GM19351 (cell line): ENCODE results near the gene CAVIN4.

Source experiments
- ATAC-seq: cut with Tn5 transposase; IDR thresholded peaks from one replicate; pipeline ENCODE4 v1.9.1; 2021; ENCODE audit warnings: mild to moderate bottlenecking, moderate library complexity; ENCODE audit not compliant: unreplicated experiment

CAVIN4 gene, protein sequence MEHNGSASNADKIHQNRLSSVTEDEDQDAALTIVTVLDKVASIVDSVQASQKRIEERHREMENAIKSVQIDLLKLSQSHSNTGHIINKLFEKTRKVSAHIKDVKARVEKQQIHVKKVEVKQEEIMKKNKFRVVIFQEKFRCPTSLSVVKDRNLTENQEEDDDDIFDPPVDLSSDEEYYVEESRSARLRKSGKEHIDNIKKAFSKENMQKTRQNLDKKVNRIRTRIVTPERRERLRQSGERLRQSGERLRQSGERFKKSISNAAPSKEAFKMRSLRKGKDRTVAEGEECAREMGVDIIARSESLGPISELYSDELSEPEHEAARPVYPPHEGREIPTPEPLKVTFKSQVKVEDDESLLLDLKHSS

DNA sequence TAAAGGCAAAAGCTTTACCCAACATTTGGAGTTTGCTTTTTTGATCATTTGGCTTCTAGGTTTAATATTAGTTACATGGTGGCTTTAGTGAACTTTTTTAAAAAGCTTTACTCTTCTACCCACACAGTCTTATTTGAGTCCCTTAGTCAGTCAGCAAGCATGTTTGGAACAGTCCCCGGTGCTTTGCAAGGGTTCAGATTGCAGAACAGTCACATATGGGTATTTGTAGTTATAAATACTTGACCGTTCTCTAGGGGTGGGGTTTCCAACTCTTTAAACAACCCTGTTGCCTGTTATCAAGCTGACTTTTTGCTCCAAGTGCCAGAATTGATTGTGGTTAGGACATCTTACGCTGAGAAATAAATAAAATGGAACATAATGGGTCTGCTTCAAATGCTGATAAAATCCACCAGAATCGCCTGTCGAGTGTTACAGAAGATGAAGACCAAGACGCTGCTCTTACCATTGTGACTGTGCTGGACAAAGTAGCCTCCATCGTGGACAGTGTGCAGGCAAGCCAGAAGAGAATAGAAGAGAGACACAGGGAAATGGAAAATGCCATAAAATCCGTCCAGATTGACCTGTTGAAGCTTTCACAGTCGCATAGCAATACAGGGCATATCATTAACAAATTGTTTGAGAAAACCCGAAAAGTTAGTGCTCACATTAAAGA lies at the start of gene CAVIN4:
CAVIN4 (plus strand) TSS at position 304 of the 673 bp plus-strand sequence; CDS start at position 369, 65 bp downstream.
- no peak for ATAC-seq

DNA sequence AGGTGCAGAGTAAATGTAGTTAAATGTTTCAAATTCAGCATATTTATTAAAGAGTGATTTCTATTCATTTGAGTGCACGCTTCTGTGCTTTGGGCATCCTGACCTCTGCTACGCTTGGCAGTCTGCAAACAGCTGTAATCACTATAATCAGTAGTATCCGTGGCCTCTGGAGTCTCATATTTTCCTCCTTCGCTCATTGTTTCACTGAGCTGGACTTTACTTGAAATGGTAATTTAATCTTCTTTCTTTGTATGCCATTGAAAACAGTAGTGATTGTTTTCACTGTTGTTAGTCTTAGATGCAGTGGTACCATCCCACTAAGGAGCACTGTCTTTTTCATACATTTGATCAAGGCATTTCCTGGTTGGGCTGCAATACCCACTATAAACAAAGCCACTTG lies 43.5 kb upstream of the CAVIN4 start:
- ATAC-seq = no peak

DNA sequence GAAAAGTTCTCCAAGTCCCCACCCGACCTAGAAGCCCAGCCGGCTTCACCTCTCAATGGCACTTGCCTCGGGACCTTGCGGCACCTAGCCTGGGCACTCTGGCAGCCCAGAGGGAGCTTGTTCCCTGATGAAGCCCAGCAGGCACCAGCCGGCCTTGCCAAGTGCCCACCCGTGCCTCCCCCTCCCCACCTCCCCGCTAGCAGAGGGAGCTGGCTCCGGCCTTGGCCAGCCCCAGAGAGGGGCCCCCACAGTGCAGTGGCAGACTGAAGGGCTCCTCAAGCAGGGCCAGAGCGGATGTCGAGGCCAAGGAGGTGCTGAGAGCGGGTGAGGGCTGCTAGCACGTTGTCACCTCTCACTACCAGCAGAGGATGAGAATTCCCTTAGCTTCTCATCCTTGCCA lies 37.6 kb upstream of the CAVIN4 start:
- ATAC-seq = no peak

DNA sequence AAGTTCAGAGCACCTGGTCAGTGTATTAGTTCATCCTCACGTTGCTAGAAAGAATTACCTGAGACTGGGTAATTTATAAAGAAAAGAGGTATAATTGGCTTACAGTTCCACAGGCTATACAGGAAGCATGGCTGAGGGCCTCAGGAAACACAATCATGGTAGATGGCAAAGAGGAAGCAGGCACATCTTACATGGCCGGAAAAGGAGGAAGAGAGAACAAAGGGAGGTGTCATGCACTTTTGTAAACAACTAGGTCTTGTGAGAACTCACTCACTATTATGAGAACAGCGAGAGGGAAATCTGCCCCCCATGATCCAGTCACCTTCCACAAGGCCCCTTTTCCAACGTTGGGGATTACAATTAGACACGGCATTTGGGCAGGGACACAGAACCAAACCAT lies 28.8 kb upstream of the CAVIN4 start:
- no peak for ATAC-seq

DNA sequence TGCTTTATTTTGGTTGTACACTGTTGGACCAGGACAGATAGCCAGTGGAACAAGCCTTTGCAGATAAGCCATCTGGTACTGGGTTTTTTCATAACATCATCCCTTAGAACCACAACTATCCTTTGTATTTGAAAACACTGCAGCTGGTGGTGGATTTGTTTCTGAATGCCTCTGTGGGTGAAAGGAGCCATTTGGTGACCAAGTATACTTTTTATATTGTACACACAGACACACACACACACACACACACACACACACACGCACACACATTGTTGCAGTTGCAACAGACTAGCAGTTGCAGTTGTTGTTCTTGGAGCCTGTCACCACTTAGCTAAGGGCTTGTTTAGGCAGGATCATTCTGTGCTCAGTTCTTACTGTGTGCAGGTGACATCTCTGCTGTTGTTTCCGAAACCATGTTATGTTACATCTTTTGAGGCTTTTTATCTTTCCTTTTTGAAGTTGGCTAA lies 22.9 kb upstream of the CAVIN4 start:
- peak; percentile 43 for ATAC-seq

DNA sequence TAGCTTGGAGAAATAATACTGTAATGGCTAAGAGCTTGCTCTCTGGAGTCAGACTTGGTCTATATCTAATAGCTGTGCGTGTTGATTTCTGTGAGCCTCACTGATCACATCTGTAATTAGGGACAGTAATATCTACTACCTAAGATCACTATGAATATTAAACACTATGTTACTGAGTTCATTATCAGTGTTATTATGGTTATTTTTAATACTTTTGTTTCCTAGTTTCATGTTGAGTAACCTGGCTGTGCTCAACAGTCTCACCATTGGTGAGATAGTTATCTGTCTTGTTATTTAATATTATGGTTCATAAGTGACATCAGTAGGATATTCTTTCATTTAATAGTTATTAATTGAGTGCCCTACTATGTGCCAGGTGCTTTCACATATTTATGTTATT lies 22.4 kb upstream of the CAVIN4 start:
- ATAC-seq = peak; percentile 91

DNA sequence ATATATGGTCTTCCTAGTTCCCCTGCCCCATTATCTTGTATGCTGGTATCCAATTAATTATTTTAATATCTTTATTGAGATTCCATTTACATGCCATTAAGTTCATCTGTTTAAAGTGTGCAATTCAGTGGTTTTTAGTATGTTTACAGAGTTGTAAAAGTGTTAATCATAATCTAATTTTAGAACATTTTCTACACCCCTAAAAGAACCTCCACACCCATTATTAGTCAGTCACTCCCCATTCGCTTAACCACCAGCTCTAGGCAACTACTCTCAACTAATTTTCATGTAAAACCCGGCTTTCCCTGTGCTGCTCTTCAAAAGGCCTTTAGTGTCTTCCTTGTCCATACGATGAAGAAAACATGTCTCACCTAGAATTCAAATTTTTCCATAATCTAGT lies 20.8 kb upstream of the CAVIN4 start:
- ATAC-seq = no peak

DNA sequence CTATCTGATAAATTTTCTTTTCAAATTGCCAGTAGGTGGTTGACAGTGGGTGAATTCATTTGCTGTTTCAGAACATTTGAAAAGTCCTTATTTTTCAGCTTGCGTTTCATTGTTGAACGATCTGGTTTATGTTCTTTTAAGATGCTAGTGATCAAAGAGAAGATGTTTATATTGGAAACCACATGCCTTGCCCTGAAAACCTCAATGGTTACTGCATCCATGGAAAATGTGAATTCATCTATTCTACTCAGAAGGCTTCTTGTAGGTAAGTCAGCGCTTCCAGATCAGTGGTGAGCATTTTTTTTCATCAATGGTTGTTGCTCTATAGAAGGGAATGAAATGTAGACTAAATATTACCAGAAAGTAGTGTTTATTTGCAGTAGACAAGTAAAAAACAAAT lies 16.6 kb upstream of the CAVIN4 start:
- ATAC-seq = no peak

DNA sequence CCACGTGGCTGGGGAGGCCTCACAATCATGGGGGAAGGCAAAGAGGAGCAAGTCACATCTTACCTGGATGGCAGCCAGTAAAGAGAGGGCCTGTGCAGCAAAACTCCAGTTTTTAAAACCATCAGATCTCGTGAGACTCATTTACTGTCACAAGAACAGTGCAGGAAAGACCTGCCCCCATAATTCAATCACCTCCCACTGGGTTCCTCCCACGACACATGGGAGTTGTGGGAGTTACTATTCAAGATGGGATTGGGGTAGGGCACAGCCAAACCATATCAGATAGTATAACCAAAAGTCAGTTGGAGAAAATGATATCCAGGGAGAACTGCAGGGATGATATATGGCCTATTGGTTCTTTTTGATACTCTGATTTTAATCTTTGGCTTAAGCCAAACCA lies 10.0 kb upstream of the CAVIN4 start:
- ATAC-seq = no peak

DNA sequence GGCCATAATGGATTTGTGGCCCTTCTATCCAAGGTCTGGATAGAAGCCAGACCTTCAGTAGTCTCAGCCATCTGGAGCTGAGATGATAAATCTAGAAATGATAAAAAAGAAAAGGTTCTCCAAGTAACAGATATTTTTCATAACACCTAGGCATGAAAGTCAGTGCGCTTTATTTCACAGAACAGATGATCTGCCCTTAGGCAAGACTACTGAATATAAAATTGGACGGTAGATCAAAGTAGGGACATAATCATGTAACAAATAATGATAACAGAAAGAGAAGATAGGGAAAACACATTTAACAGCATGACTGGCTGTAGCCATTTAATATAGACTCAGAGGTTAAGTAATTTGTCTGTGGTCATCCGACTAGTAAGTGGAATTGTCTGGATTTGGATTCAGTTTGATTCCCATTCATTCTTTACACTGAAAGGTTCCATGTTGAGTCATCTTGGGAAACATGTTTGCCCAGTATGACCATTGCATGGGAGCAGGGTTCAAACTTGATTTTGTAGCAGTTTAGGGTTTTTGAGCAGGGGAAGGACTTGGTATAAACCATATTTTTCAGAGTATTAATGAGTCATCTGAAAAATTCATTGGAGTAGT lies 4.1 kb upstream of the CAVIN4 start:
- ATAC-seq = no peak

DNA sequence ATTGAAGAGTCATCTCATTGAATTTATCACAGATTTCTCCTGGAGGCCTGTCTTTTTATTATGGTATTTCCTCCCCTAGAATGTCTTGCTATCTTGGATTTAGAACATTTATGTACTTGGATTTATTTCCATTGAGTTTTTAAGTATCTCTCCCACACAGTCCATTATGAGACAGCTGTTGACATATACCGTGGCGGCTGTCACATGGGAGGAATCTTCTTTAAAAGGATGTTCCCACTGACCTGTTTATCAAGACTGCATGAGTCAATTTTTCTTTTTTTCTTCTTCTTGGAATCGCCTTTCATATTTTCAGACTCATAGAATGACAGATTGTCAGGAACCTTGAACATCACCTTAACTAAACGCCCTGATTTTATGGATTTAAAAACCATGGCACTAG lies 2.9 kb upstream of the CAVIN4 start:
- ATAC-seq = no peak

DNA sequence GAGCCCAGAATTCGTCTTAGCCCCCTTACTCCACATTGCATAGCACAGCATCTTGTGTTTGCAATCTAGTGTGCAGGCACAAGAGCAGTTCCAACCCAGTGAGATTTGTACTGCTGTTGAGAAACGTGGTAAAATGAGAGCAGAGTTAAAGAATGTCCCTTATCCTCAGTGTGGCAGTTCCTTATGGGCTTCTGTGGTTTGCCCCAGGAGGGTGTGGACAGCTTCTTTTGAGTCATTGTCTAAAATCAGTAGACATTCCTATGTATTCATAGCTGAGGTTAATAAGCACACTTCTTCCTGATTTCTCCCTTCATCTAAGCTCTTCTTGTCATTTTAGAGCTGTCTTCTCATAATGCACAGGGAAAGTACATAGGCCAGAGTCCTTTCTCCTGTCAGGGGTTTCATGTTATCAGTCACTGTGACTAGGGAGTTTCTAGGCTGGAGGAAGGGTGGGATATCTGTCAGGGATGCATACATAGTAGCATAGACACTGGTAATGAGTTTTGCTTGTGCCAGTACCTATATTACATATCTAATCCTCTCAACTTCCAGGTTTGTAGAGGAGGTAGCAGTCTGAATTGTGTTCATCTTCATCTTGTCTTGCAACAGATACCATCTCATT lies 2.0 kb upstream of the CAVIN4 start:
- no peak for ATAC-seq

DNA sequence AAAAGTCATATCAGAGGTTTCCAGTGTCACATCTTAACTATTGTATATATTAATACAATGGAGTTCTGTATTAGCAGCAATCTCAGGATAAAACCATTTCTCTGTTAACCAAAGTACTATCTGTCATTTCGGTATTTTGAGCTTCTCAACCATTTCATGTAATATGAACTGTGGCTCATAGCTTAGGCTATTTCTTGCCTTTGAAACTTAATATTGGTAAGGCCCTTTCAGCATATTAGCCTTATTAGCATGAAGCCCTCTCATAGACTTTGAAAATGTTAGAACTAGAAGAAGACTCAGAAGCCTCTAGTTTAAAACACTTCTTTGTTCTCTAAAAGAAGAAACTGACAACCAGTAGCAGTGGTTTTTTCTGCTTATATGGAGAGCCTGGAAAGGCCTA lies 731 bp downstream of the CAVIN4 start:
- no peak for ATAC-seq

DNA sequence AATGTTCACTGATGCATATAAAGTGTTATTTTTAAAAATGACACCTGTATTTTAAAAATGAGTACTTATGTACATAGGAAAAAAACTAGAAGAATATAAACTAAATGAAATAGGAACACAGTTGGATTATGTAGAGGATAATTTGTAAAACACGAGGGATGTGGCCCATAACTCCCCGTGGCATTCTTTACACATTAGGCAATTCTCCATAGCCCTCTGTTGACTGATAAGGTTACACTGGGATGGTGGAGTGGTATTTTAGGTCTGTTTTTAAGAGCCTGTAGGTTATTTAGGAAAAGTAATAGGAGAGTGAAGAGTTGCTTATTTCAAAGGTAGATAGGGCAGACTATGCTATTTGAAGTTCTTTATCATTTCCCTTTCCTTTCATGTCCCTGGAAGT lies 1.8 kb downstream of the CAVIN4 start:
- no peak for ATAC-seq

DNA sequence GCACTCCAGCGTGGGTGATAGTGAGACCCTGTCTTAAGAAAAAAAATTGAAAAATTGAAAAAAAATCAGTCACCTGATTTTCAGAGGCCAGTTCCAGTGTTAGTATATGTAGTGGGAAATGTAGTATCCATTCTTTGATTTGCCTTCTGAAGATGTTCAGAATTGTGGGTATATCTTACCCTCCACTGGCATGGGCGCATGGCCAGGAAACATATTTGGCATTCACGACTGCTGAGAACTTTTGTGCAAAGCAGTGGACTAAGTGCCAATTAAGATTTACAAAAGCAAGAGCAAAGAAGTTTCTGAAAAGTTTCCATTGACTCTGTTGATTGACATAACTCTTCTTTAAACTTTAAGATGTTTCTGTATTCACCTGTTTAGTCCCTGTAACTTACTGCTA lies 2.4 kb downstream of the CAVIN4 start:
- no peak for ATAC-seq

DNA sequence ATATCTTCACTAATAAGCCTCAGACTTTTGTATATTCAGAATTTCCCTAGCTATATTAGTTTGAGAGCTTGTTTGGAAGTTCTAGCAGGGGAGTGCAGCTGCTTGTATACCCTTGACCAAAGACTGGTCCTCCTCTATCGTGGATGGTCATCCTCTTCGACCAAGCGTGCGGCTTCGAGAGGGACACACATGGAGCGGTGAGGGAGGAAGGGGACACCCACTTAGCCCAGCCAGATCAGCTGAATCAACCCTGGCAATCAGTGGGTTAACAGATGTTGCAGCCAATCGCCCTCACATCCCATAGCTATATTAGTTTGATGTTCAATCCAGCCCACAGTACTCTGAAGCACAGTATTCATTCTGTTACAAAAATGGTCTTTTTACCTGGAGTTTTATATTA lies 3.2 kb downstream of the CAVIN4 start:
- ATAC-seq = no peak

DNA sequence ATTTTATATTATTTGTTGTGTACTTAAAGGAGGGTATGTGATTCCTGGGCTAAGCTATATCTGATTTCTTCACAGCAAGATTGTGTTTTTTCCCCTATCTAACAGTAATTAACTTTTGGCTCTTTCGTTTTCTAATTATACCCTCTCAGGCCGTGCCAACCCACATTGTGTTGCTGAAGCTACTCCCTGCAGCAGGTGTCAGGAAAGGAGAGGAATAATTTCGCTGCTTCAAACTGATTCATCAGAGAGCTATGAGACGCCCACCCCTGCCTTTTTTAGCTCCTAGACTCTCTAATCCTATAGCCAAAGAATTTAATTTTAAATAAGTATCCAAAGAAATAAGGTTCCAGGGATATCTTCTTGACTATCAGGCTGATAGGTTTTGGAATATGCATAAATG lies 3.8 kb downstream of the CAVIN4 start:
- ATAC-seq = no peak

DNA sequence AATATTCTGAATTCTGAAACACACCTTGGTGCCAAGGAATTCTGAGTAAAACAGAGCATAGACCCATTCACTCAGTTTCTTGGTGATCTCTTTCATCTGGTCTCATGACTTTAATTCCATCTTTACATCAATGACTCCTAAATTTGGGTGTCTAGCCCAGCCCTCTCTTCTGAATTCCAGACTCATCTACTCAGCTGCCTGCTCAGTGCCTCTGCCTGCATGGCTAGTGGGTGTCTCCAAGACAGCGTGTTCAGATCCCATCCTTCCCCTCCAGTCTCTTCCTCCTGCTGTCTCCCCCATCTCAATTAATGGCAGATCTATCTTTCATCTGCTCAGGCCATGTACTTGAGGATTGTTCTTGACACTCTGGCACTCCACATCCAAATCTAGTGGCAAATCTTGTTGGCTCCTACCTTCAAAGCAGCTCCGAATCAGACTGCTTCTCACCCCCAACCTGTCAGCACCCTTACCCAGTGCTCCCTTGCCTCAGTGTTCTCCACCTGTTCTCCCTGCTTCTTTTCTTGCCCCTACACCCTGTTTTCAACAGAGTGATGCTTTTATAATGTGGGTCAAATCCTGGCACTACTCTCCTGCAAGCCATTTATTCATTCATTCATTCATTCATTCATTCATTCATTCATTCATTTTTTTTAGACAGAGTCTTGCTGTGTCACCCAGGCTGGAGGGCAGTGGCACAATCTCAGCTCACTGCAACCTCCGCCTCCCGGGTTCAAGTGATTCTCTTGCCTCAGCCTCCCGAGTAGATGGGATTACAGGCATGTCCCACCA lies 5.3 kb downstream of the CAVIN4 start:
- no peak for ATAC-seq

DNA sequence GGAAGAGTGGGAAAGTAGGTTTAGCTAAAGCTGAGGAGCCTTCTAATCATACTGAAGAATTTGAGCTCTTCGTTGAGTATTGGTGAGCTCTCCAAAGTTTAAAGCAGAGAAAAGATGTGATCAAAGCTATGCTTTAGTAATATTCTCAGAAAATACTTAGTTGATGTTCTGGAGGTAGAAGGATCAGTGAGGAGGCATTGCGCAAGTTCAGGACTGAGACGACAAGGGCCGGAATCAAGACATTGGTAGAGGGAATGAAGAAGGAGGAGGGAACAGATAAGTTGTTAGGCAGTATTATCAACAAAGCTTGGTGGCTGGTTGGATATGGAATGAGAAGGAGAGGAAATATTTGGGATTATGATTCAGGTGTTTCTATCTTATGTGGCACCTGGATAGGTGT lies 7.1 kb downstream of the CAVIN4 start:
- ATAC-seq = no peak

DNA sequence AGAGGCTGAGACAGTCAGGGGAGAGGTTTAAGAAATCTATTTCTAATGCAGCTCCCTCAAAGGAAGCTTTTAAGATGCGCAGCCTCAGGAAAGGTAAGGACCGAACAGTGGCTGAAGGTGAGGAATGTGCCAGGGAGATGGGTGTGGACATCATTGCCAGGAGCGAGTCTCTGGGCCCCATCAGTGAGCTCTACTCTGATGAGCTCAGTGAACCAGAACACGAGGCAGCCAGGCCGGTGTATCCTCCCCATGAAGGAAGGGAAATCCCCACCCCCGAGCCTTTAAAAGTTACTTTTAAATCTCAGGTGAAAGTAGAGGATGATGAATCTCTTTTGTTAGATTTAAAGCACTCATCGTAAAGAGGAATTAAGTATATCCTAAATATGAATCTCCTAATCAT lies 8.2 kb downstream of the CAVIN4 start:
- ATAC-seq = peak; percentile 78

DNA sequence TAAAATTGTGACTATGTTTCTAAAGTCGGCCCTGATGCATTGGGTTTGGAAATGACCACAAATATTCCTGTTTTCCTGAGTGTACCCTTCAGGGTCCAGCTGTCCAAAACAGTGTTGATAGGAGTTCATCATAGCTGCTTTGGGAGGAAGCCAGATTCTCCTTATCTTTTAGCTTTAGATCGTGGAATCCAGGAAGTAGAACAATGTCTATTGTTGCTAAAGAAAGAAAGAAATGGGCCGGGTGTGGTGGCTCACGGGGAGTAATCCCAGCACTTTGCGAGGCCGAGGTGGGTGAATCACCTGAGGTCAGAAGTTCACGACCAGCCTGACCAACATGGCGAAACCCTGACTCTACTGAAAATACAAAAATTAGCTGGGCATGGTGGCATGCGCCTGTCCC lies 9.5 kb downstream of the CAVIN4 start:
- ATAC-seq = no peak
